Embryonic facial prominence (tissue), 1 donor: ENCODE results near the gene ANKRD31.
"Not testable (repeated sequence)": the region's sequence is repeated elsewhere in the genome, so short reads cannot be mapped to it uniquely, and the experiment has no call there.

Experiments used
- DNase-seq: peaks from one replicate; pipeline ENCODE4 v3.0.0-alpha.2; 2016; ENCODE audit errors: extremely low spot score

ANKRD31 gene, protein sequence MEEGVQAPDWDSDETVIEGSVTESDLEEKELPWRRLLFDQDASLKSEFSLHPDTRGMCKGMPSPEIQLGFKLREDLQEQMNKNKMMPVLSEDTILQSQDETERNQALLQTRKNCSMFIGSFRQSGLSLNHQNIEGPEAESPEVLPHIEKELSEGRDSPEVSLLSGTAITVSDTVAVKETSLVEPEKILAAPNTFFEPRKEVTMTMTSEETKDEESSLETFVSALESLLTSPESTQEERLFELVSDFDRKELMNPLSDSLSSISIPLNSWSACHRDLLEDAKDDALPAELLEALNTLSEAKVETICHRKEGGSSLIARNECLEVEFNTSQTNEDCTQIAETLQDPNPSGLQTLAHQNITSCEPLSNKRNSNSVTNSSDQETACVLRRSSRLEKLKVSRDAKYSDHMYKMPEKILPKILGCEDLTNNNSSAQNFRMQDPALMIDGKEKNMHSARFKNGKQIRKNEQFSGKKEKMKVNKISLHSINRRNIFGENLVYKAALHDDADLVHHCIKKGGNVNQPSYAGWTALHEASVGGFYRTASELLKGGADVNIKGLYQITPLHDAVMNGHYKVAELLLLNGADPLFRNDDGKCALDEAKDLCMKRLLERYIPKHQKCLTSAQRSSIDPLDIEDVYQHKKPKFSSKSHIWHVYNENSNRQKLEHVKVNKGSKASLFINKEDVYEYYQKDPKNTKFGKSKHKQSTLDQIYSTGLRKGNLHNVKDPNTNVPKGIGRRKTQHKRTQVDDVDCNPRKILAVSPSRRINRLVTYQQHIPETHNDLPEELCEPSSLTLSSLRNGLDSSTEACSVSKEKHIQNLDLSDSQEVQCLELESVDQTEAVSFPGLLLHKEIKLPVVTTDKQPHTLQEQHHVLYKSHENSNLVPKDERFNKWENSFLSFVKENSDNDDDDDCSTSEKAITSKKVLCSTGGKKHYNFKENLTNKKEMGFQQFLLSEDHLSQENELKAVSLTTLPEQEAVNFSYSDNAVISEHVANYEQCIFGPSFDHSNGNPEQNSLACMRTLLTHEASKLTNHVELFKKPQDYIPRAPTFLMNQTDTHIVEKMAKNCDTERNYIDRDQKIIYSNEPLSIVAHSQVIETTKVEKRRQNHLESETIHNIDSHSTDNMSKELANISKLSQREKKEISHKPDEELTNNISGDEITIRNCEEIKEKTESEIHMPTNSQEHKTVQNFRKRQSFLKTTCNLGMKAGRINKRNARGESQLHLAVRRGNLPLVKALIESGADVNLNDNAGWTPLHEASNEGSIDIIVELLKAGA (N-terminal part only)

DNA sequence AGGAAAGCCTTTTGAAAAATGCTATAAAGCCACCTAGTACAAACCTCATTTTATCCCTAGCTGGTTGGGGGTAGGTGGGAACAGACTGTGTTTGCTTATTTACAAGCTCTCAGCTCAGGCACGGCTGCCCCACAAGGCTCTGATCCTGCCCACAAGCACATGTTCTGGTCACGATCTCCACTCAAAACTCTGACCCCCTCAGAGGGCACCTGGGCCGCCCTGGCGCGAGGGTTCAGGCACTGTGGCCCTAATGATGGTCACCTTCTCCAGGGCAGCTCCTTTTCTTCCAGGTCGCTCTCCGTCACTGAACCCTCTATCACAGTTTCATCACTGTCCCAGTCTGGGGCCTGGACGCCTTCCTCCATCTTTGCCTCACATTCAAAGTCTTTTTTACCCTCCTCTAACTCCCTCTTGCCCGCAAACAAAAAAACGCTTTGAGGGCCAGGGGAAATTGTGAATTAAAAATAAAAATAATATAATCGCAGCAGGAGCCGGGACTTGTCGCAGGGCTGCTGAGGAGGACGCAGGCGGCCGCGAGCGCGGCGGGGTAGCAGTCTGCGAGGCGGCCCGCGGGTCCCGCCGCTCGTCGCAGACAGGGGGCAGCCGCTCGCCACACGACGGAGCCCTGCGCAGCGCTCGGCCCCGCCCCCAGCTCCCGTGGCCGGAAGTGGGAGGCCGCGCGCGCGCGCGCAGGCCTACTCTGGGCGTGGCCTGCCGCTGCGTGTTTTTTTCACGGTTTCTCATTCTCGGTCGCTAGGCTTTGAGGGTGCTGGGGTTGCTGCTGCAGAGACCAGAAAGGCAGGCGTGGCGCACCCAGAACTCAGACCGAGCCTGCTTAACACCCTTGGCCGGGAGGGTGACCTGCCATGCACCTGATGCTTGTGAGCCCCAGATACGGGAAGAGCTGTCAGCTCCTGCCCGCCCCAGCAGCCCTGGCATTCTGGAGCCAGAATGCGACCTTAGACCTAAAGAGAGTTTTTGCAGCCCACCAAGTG lies at the start of gene ANKRD31:
Gene ANKRD31, minus strand, starts transcription at position 557 of the 995 bp plus-strand sequence. Its CDS starts 192 bp downstream, at position 365.
- peak; percentile 54 for DNase-seq

DNA sequence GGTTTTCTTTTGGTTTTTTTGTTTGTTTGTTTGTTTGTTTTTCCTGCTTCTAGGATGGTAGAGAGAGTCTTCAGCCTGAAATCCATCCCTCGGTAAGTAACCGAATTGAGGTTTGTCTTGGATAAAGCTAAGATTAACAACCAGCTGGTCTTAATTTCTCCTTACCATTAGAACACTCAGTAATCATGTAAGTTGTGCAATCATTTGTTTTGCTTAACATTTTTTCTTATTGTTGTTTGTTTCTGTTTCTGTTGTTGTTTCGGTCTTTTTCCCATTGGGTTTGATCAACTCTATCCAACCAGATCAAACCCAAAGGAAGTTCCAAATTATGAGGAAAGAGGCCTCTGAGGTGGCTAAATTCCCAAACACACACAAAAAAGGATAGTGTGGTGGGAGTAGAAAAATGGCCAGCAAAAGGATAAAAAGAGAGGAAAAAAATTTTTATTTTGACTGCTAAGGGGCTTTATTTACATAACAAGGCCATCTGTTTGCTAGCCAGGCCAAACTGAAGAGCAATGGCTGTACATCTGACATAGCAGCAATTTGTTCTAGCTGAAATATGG lies 49.6 kb upstream of the ANKRD31 start:
- DNase-seq = no peak

DNA sequence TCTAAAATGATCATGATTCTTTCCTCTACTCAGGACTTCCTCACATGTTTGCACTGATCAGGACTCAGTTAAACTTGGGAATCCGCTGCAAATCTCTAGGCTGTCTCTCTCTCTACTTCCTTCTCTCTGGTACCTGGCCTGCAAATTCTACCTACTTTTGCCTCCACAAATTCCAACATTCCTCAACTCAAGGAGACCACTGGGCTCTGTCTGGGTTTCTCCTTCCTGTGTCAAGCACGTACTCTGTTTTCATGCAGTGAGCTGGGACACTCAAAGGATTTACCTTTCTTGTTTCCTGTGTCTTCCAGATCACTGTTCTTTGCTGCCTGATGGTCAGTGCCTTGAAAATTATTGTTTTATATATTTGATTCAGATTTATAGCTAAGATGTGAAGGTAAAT lies 45.9 kb upstream of the ANKRD31 start:
- DNase-seq = no peak

DNA sequence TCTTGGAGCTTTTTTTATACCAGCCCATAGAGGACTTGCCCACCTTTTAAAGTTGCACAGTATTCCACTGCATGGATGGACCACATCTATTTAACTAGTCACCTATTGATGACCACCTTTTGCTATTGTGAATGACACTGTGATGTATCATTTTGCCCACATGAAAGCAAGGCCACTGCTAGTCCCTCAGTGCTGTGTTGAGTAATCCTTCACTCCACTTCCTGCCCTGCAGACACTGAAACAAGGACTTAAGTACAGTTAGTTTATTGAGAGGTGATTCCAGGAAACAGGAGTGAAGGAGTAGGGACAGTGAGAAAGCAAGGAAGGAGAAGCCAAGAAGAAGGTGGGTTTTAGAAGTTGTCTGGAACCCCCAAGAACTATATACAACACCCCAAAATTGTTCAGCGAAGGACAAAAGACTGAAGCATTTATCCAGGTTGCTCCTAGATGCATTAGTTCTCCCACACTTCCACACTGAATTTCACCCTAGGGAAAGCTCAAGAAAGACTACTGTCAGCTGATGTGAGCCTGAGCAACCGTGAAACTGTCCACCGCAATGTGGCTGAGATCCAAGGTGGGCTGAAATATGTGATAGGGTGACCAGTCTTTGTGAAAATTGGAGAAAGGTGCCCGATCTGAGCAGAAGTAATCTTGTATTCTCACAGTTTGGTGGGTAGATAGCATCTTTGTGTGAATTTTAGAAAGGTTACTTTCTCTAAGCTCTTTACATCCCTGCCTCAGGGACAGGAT lies 45.2 kb upstream of the ANKRD31 start:
- DNase-seq = no peak

DNA sequence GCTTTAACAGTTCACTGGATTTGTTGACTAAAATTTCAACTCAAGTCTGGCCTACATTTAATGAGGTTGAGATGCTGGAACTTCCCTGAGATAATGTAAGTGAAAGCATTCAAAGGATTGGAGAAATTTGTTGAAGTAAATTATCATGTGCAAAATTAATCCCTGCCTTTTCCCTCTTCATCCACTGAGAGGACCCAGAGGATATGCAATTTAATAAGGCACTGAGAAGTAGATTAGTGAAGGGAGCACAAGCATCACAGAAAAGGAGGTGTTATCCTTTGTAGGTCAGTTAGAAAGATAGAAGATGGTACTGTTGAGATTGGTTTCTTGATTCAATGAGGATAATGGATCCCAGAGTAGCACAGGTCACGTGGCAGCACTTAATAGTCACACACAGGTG lies 42.6 kb upstream of the ANKRD31 start:
- DNase-seq = no peak

DNA sequence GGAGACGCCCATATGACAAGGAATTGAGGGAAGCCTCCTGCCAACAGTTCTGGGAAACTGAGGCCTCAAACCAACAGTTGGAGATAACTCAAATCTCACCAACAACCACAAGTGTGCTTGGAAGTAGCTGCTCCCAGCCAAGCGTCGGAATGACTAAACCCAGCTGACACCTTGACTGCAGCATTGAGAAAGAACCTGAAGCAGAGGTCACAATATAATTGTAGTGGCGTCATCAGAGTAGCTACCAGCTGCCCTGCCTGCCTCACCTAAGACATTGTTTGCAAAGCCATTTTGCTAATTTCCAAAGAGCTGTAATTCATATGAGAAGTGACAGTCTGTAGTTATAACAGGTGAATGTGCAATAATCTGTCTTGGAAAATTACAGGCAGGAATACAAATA lies 40.8 kb upstream of the ANKRD31 start:
- DNase-seq = no peak

DNA sequence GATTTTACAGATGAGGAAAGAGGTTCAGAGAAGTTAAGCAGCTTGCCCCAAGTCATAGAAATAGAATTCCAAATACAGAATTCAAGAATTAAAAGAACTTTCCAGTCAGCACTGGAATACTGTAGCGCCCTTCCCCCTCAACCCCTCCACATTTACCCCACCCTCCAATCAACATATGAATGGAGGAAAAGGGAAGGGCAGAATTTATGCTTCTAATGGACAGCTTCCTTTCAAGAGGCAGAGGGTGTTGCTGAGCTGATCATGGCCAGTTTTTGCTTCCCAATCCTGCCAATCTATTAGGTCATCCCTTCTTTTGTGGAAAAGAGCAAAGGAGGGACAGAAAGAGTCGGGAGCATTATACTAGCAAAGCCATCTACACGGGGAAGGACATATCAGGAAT lies 39.1 kb upstream of the ANKRD31 start:
- DNase-seq = no peak

DNA sequence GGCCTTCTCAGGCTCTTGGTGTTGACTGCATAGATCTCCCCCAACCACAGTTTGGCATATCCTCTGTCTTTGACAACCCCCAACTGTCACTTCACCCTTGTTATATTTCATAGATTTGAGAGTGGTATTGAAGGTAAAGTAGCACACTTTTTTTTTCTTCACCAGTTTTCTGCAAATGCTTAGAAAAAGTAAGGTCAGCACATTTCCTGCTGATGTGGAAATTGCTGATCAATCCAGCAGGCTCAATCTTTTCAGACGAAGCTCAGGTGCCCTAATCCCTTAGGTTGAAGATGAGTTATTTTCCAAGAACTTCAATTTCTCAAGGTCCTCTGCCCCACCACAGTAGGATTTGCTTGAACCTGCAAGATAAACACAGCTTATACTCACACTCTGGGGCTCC lies 38.5 kb upstream of the ANKRD31 start:
- DNase-seq = no peak

DNA sequence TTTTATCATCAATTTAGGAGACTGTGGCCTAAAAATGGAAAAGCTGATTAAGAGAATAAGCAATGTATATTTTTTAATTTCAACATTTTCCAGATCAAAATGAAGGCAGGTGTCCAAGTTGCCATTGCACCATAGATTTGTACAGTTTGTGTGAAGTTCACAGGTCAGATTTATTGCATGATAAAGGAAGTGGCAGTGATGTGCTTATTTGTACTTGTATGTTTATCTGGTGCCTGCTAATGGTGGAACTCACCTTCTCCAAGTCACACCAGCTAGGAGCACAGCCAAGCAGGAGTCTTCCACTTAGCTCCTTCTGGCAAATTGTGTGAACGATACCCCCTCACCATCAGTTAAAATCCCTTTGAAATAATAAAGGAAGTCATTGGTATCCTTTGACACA lies 37.8 kb upstream of the ANKRD31 start:
- no peak for DNase-seq

DNA sequence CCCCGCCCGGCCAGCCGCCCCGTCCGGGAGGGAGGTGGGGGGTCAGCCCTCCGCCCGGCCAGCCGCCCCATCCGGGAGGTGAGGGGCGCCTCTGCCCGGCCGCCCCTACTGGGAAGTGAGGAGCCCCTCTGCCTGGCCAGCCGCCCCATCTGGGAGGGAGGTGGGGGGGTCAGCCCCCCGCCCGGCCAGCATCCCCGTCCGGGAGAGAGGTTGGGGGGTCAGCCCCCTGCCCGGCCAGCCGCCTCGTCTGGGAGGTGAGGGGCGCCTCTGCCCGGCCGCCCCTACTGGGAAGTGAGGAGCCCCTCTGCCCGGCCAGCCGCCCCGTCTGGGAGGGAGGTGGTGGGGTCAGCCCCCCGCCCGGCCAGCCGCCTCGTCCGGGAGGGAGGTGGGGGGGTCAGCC lies 33.9 kb upstream of the ANKRD31 start:
- DNase-seq = not testable (repeated sequence)

DNA sequence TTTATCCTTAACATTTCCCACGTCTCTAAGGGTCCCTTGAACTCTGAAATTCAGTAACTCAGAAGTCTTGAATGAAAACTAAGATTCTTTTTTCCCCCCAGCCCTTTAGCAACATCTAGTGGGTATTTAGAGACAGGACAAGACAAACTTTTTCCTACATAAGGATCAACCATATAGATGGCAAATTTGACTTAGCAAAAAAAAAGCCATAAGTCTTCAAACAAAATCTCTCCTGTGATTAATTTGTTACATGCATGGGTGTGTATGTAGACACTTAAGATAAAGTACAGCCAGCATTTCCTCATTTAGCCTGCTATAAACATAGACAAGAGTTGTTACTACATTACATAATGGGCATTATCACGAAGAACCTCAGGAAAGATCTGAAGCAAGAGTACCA lies 29.1 kb upstream of the ANKRD31 start:
- no peak for DNase-seq

DNA sequence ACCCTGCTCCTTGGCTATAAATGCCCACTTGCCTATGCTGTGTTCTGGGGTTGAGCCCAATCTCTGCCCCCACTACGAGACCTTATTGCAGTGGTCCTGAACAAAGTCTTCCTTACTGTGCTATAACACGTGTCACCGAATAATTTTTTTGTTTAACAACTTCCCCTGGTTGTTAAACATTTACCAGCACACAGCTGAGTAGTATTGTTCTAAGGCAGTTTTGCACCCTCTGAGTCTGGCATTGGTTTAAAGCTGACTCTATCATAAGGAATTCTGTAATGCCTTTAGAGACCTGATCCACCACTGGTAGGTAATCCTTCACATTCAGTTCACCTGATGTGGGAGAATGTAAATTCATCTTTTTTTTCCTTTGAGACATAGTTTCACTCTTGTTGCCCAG lies 25.6 kb upstream of the ANKRD31 start:
- DNase-seq = no peak

DNA sequence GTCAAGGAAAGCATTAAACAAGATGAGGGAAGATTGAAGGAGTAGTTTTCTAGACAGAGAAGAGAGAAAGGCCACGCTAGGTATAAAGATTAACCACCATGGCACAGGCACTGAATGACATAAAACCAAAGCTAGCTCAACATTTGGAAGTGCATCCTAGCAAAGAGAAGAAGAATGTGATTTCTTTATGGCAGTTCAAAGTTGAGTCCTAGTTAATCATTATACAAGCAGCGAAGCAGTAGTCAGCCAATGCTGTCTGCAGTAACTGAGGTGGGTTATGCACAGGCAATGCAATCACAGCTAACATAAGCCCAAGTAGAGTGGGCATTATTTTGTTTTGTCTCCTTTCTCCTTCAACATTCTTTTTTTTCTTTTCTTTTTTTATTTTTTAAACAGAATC lies 24.0 kb upstream of the ANKRD31 start:
- DNase-seq = no peak

DNA sequence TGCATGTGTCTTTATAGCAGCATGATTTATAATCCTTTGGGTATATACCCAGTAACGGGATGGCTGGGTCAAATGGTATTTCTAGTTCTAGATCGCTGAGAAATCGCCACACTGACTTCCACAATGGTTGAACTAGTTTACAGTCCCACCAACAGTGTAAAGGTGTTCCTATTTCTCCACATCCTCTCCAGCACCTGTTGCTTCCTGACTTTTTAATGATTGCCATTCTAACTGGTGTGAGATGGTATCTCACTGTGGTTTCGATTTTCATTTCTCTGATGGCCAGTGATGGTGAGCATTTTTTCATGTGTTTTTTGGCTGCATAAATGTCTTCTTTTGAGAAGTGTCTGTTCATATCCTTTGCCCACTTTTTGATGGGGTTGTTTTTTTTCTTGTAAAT lies 13.8 kb upstream of the ANKRD31 start:
- not testable (repeated sequence) for DNase-seq

DNA sequence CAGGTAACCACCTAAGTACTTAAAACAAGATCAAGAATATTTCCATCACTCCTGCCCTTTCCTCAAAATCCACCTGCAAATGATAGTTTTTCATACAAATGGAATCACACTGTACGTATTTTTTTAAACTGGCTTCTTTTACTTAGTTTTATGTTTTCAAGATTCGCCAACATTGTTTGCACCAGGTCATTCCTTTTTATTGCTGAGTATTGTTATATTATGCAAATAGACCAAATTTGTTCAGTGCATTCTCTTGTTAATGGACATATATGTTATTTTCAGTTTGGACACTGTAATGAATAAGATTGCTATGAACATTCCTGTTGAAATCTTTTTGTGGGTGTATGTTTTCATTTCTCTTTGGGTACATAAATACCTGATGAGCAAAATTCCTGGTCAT lies 8.3 kb upstream of the ANKRD31 start:
- no peak for DNase-seq

DNA sequence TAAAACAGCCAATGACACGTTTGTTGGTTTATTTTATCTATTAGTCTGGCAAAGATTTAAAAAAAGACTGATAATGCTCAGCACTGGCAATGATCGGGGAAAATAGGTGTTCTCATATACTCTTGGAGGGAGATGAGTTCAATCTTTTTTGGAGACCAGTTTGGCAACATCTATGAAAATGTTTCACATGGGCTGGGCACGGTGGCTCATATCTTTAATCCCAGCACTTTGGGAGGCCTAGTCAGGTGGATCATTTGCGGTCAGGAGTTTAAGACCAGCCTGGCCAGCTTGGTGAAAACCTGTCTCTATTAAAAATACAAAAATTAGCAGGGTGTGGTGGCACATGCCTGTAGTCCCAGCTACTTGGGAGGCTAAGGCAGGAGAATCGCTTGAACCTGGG lies 6.8 kb upstream of the ANKRD31 start:
- no peak for DNase-seq

DNA sequence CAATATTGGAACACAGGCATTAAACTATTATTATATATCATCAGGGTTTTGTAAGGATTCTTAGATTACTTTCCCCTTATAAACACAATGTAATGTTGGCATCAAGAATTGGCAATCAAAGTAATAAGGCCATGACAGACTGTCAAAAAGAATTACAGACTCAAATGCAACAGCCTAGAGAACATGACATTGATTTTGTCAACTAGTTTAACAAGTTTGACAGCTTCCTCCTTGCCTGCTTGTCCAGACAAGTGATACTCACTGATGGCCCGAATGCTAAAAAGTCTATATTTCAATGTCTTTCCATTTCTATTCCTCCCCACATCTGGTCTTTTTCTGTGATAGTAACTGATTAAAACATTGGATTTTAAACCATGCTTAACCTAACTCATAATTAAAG lies 6.4 kb upstream of the ANKRD31 start:
- no peak for DNase-seq

DNA sequence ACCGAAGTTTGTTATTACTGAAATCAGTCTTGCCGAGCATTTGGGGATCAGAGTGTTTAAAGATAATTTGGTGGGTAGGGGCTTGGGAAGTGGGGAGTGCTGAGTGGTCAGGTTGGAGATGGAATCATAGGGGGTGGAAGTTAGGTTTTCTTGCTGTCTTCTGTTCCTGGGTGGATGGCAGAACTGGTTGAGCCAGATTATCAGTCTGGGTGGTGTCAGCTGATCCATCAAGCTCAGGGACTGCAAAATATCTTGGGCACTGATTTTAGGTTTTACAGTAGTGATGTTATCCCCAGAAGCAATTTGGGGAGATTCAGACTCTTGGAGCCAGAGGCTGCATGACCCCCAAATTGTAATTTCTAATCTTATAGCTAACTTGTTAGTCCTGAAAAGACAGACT lies 5.4 kb upstream of the ANKRD31 start:
- DNase-seq = no peak

DNA sequence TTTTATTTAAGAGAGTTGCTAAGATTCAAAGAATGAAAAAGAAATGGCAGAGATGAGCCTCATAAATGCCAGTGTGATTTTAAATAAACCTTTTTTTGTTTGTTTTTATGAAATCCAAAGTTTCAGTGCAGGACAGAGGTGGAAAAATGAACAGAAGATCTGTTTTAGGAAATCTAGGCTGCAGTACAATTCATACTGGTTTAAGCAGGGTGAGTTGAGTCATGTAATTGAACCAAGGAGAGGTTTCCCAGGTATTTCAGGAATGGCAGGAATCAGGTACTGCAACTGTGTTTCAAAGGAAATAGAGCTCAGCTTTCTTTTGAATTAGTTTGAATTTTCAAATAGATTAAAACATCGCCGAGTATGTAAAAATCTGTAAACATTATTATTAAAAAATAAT lies 3.0 kb upstream of the ANKRD31 start:
- DNase-seq = no peak

DNA sequence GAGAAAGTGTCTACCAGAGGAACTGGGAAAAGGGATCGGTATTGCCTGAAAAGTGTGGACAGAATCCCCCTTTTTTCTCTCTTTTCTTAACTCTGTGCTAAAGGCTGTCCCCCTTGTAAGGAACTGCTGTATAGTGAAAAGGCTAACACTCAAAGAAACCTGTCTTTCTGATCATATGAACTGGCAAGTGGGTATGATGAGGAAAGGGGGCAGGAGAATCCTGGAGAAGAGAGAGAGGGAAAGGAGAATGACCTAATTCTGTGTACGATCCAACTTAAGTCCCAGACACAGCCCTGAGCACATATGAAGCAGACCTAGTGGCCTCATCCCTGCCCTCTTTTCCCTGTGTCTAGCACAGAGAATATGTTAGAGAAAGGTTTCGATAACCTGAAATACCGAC lies 967 bp downstream of the ANKRD31 start:
- DNase-seq = no peak
